22Rv1 (cell line): ENCODE measurements around the gene CCNL2.

Experiments
- H3K27ac ChIP-seq: fragments of 450-650 bp; 2 replicates; pipeline ENCODE4 v1.5.1; 2017
- ZFX ChIP-seq: fragments of 450-650 bp; IDR thresholded peaks from 2 replicates; pipeline ENCODE4 v1.6.1; 2017; ENCODE audit warnings: antibody characterized with exemption, borderline replicate concordance
- TF ChIP-seq, protein P1 (sequence below): fragments of 450-650 bp; IDR thresholded peaks from 2 replicates; pipeline ENCODE4 v1.5.1; 2017; ENCODE audit warnings: mild to moderate bottlenecking

CCNL2 gene

DNA sequence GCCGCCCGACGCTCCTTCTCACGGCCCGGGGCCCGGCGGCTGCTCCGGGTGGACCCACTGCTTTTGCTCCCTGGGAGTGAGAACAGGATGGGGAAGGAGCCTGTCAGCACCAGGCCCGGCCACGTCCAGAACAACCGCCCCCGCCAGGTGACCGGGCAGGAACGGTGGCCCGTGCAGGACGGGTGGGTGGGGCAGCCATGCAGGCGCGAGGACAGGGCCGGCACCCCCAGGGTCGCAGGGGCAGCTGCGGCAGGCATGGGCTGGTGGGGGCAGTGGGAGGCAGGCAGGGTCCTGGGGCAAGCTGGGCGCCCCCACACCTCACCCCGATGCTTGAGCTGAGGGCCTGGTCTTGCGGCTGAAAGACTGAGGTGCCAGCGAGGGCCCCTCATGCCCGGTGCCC lies 62.7 kb downstream of the CCNL2 start:
- TF ChIP-seq, protein P1, sequence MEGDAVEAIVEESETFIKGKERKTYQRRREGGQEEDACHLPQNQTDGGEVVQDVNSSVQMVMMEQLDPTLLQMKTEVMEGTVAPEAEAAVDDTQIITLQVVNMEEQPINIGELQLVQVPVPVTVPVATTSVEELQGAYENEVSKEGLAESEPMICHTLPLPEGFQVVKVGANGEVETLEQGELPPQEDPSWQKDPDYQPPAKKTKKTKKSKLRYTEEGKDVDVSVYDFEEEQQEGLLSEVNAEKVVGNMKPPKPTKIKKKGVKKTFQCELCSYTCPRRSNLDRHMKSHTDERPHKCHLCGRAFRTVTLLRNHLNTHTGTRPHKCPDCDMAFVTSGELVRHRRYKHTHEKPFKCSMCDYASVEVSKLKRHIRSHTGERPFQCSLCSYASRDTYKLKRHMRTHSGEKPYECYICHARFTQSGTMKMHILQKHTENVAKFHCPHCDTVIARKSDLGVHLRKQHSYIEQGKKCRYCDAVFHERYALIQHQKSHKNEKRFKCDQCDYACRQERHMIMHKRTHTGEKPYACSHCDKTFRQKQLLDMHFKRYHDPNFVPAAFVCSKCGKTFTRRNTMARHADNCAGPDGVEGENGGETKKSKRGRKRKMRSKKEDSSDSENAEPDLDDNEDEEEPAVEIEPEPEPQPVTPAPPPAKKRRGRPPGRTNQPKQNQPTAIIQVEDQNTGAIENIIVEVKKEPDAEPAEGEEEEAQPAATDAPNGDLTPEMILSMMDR, result no peak
- TF ChIP-seq ZFX, result no peak
- H3K27ac ChIP-seq, result no peak overlapping the region

GRCh38 chr1:1335792-1336248 lies 63.3 kb downstream of the CCNL2 start:
- TF ChIP-seq, protein P1, result no peak
- no peak for TF ChIP-seq ZFX
- no peak overlapping the region for H3K27ac ChIP-seq
